NB4 (cell line): ENCODE measurements around the gene TRANK1.
"Not testable (repeated sequence)": the region's sequence is repeated elsewhere in the genome, so short reads cannot be mapped to it uniquely, and the experiment has no call there.

Experiments used
- DNase-seq: peaks from one replicate; pipeline ENCODE4 v3.0.0; 2010; ENCODE audit warnings: low read depth
- H3K4me3 ChIP-seq: one replicate; pipeline ENCODE4 v1.5.1; 2011; ENCODE audit warnings: mild to moderate bottlenecking, low read depth, low read length, moderate library complexity
- MYC ChIP-seq: IDR thresholded peaks from 2 replicates; pipeline ENCODE4 v1.6.1; 2011; ENCODE audit warnings: low read depth, low read length
- POLR2A ChIP-seq: IDR thresholded peaks from 2 replicates; pipeline ENCODE4 v1.6.1; 2011; ENCODE audit warnings: mild to moderate bottlenecking; ENCODE audit not compliant: insufficient read length; ENCODE audit errors: extremely low read depth
- TF ChIP-seq, protein P1 (sequence below): IDR thresholded peaks from 2 replicates; pipeline ENCODE4 v1.6.1; 2011; ENCODE audit warnings: low read depth, low read length
- TF ChIP-seq, protein P2 (sequence below): IDR thresholded peaks from one replicate; pipeline ENCODE4 v1.5.1; 2012; ENCODE audit warnings: low read depth, low read length

Gene TRANK1

DNA sequence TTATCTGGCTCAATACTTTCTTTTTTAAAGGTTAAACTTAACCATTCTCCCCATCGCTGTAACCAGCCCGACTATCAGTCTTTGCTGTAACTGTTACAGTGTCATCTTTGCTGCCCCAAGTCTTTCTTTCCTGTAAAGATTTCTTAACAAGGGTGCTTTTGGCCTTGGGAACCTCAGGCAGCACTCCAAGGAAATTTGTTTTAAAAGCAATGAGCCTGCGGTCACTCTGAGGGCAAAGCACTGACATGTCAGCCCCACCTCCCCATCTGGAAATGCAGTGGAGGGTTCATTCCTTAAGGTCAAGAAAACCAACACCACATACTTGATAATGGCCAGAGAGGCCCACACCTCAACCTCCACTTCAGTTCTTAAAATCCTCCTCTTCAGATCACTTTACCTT is 3.2 kb downstream of the TRANK1 start:
- no peak overlapping the region for H3K4me3 ChIP-seq
- TF ChIP-seq, protein P1, sequence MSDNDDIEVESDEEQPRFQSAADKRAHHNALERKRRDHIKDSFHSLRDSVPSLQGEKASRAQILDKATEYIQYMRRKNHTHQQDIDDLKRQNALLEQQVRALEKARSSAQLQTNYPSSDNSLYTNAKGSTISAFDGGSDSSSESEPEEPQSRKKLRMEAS: no peak
- TF ChIP-seq, protein P2, sequence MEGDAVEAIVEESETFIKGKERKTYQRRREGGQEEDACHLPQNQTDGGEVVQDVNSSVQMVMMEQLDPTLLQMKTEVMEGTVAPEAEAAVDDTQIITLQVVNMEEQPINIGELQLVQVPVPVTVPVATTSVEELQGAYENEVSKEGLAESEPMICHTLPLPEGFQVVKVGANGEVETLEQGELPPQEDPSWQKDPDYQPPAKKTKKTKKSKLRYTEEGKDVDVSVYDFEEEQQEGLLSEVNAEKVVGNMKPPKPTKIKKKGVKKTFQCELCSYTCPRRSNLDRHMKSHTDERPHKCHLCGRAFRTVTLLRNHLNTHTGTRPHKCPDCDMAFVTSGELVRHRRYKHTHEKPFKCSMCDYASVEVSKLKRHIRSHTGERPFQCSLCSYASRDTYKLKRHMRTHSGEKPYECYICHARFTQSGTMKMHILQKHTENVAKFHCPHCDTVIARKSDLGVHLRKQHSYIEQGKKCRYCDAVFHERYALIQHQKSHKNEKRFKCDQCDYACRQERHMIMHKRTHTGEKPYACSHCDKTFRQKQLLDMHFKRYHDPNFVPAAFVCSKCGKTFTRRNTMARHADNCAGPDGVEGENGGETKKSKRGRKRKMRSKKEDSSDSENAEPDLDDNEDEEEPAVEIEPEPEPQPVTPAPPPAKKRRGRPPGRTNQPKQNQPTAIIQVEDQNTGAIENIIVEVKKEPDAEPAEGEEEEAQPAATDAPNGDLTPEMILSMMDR: no peak
- TF ChIP-seq MYC: no peak
- TF ChIP-seq POLR2A: no peak
- no peak for DNase-seq

DNA sequence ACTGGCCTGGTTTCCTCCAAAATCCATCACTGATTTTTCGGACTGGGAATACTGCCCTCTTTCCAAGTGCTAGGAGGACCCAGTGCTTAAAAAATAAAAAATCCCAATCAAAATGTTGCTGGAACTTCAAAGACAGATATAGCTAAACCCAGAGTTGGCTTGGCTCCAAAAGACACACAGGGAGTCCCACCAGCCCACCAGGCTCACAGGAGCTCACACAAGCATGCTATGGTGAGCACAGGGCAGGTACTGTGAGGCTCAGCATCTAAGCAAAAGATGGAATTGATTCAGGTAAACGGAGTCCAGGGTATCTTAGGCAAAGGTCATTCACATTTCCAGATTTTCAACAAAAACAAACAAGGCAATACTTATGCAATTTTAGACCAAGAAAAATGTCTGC is 3.7 kb downstream of the TRANK1 start:
- no peak for TF ChIP-seq MYC
- TF ChIP-seq, protein P2: no peak
- no peak for TF ChIP-seq POLR2A
- TF ChIP-seq, protein P1: no peak
- no peak for DNase-seq
- no peak overlapping the region for H3K4me3 ChIP-seq

DNA sequence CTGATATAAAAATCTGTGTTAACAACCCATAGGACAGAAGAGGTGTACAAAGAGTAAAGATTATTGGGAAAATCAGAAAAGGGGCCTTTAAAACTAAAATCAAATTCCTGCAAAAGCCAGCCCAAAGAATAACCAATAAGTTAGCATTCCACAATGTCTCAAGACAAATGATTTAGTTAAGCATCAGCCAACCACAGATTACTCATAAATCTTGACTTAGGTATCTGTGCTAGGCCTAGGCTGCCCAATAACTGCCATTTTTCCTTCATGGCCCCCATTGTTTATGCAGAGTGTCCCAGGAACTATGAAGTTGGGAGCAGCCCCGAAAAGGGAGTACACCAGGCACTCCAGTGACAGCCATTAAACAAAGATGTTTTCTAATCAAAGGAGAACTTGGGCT is 7.4 kb downstream of the TRANK1 start:
- TF ChIP-seq MYC (no peak), POLR2A (no peak)
- TF ChIP-seq, protein P2: no peak
- TF ChIP-seq, protein P1: no peak
- no peak overlapping the region for H3K4me3 ChIP-seq
- DNase-seq: no peak

DNA sequence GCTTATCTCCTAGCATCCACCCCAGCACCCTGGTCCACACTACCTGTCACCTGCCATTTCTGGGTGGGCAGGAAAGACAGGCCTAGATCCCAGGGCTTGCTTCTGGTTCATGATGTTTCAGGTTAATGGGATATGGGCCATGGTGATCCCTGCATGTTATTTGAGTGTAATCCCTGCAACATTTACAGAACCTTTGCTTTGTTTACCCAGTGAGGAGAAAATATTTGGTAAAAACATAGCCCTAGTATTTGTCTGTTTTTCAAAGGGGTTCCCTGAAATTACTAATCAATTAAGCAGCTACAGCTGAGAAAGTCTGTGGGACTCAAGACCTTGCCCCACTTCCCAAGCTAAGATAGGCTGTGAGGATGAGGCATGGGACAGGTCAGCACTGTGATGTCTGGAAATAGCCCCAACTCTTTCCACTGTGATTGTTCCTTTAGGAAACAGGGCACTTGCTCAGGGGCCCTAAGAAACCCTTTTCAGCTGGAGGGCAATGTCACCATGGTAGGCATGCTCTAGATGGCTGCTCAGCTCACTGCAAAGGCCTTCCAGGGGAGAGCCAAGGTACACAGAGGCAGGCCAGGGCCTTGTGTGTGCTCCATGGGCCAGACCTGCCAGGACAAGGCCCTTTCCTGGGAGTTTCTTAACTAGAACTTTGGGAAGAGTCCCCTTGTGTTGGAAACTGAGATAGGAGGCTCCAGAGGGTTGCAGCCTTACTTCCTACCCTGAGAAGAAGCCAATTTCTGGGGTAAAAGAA is 11.1 kb downstream of the TRANK1 start:
- no peak overlapping the region for H3K4me3 ChIP-seq
- no peak for DNase-seq
- TF ChIP-seq MYC (no peak), POLR2A (no peak)
- TF ChIP-seq, protein P2: no peak
- TF ChIP-seq, protein P1: no peak

DNA sequence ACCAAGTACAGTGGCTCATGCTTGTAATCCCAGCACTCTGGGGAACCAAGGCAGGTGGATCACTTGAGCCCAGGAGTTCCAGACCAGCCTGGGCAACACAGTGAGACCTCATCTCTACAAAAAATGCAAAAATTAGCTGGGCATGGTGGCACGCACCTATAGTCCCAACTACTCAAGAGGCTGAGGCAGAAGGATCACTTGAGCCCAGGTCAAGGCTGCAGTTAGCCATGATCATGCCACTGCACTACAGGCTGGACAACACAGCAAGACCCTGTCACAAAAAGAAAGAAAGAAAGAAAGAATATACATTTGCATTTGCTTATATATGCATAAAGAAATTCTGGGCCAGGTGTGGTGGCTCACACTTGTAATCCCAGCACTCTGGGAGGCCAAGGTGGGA is 13.4 kb downstream of the TRANK1 start:
- not testable (repeated sequence) for DNase-seq, H3K4me3 ChIP-seq

DNA sequence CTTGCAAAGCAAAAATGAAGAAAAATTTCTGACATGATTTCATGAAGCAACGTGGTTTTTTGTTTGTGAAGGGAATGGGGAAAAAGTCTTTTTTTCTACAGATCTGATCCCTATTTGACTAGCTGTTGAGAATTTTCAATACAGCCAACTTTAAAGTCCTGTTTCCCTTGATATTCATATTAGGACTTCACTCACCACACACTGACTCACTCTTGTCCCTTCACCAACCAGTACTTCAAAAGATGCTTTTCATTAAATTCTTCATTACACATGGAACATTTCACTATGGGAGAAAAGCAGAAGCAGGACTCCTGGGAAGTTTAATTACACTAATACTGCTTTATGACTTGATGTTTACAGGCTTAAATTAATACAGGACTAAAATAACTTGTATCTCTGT is 16.6 kb downstream of the TRANK1 start:
- DNase-seq: no peak
- no peak overlapping the region for H3K4me3 ChIP-seq
- TF ChIP-seq, protein P2: no peak
- TF ChIP-seq MYC (no peak), POLR2A (no peak)
- TF ChIP-seq, protein P1: no peak
